NCI-H2227 (cell line): ENCODE results near the gene SLC1A1.

ENCODE experiments used
- DNase-seq: peaks from one replicate; lab custom pipeline; 2025; ENCODE audit not compliant: unreplicated experiment; lab: John Stamatoyannopoulos, UW

Gene SLC1A1

DNA sequence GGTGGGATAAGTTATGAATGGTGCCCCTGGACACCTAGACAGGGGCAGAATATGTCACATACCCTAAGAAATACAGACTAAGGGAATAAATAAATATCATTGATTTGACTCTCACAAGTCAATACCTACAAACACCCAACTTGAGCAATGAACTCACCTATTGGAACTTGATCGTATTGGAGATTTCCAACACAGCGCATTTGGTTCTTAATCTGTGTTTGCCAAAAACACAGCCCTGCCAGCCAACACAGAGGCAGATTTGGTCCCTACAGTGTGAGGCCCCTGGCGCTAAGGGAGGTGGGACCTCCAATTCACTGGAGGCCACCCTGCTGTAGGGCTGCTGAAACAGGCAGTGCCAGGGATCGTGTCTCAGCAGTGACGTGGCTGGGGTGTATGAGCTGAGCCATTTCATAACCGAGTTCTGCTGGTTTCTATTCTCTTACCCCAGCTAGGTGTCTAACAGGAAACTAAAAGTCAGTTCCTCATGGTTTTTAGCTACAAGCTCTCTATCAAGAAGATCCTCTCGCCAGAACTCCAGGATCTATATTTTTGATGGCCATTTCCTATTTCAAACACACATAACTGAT is 84.5 kb downstream of the SLC1A1 start:
- no peak for DNase-seq

DNA sequence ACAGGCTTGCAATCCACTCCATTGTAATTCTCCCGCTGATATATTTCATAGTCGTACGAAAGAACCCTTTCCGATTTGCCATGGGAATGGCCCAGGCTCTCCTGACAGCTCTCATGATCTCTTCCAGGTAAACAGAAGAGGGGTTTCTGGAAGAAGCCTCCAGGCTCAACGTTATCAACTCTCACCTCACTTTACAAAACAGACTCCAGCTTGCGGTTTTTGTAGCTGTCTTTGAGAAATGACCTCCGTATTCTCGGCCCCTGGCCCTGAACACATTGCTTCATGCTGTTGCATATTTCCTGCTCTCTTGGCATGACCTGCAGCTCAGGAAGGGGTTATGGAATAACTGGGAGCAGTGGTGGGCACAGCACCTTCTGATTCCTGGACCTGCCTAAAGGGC is 85.7 kb downstream of the SLC1A1 start:
- DNase-seq = no peak

GRCh38 chr9:4576448-4576847 is 86.2 kb downstream of the SLC1A1 start:
- DNase-seq = no peak

GRCh38 chr9:4579001-4579400 is 88.7 kb downstream of the SLC1A1 start:
- DNase-seq = peak; percentile 3

GRCh38 chr9:4581035-4581760 is 90.9 kb downstream of the SLC1A1 start:
- DNase-seq = no peak

DNA sequence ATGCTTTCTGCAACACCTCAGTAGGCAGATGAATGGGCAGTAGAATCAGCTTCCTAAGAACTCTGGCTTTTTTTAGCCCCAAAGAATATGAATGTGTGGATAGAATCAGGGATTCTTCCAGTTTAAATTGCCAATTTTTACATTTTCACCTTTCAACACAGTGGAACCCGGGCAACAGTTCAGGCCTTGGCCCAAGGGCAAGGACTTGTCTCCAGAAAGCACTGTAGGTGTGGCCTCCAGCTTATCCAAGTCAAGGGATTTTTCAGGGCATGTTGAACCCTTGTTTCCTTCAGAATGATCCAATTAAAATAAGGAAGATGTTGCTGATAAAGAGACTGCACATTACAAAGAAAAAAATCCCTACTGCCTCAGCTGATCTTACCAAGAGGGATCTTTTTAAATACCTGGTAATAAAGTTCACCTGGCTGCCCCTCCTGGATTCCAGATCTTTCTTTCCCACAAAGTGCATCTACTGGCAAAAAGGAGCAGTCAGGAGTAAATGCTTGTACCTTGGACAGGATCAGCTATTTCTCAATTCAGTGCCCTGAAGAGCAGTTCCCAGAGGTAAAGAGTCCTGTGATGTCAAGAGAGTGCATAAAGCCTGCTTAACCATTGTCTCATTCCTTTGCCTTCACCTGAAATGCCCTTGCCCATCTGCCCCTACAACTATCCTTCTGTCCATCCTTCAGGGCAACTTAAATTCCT is 91.7 kb downstream of the SLC1A1 start:
- DNase-seq = no peak

- DNase-seq = peak; percentile 19
Measured at GRCh38 chr9:4583001-4583400, 92.7 kb downstream of the SLC1A1 start.

- DNase-seq = no peak
Measured at GRCh38 chr9:4584636-4585035, 94.4 kb downstream of the SLC1A1 start.

GRCh38 chr9:4585135-4585534 is 94.9 kb downstream of the SLC1A1 start:
- no peak for DNase-seq

GRCh38 chr9:4588721-4589120 is 98.5 kb downstream of the SLC1A1 start:
- DNase-seq = no peak

- DNase-seq = no peak
Measured at GRCh38 chr9:4590430-4591122, 100.3 kb downstream of the SLC1A1 start.

DNA sequence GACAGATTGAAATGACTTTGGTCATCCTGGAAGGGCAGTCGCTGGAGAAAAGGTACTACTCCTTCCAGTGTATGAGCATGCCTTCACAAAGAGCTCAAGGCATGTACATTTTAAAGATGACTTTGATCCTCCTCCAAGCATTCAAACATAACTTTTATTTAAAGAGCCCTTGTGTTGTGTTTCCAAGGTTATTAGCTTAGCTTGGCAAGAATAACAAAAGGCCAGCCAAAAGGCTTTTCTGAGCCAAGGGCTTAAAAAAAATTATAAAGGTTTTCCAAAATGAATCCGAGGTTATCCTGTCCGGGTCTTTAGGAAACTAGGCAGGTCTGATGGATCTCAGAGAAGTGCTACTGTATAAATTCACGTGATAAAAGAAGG is 100.8 kb downstream of the SLC1A1 start:
- no peak for DNase-seq

DNA sequence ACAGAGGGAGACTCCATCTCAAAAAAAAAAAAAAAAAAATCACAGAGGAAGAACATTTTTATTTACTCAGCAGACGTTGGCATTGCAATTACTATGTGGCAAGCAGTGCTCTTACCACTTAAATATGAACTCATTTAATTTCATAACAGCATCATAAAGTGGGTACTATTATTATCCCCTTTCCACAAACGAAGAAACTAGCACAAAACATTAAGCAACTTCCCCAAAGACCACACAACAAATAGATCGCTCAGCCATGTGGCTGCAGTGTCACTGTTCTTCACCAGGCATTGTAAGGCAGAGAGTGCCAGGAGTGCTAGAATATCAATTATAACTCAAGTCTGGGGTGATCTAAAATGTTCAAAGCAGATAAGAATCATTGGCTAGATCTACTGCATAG is 102.0 kb downstream of the SLC1A1 start:
- DNase-seq = no peak

DNA sequence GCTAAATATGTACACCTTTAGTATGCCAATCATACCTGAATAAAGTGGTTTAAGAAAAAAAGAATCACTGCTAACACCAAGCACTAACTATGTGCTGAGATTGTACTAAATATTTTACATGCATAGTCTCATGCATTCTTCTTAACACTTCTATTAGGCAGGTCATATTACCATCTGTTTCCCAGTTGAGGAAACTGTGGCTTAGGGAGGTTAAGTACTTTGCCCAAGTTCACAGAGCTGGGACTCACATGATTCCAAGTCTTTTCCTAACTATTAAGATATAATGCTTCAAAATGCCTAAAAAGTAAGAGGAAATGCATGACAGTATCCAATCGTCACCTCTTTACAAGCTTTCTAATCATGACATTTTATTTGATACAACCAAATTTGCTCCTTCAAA is 102.6 kb downstream of the SLC1A1 start:
- no peak for DNase-seq

DNA sequence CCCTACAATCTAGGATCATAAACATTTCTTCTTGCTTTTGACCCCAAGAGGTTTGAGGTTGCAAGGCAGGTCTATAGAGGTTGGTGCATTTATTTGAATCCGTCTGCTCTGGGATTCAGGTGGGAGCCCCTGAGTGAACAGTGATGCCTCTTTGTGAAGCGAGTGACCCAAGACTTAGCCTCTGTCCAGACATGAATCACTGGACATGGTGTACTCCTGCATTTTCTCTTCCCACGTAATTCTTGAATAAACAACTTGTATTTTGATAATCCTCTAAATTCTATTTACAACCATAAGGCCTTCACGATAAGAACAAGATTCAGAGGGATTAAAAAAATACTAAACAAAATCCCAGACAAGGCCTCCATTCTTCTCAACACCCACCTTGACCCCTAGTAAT is 104.3 kb downstream of the SLC1A1 start:
- DNase-seq = no peak

DNA sequence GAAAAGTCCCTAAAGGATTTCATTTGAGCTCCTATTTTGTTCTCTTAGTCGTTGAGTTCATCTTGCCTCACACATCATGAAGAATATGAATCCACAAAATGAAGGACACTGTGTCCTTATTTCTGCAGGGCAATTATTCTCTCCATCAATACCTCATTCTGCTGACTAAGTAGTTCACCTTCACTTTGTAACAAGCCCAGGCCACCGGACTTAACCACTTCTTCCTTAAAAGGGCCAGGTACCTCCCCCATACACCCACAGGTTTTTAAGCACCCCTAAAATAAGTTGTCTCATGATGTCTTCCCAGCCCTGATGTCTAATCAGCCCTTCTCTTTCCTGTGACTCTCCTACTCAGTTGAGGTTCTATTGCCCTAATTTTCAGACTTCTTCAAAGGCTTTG is 104.7 kb downstream of the SLC1A1 start:
- DNase-seq = no peak

DNA sequence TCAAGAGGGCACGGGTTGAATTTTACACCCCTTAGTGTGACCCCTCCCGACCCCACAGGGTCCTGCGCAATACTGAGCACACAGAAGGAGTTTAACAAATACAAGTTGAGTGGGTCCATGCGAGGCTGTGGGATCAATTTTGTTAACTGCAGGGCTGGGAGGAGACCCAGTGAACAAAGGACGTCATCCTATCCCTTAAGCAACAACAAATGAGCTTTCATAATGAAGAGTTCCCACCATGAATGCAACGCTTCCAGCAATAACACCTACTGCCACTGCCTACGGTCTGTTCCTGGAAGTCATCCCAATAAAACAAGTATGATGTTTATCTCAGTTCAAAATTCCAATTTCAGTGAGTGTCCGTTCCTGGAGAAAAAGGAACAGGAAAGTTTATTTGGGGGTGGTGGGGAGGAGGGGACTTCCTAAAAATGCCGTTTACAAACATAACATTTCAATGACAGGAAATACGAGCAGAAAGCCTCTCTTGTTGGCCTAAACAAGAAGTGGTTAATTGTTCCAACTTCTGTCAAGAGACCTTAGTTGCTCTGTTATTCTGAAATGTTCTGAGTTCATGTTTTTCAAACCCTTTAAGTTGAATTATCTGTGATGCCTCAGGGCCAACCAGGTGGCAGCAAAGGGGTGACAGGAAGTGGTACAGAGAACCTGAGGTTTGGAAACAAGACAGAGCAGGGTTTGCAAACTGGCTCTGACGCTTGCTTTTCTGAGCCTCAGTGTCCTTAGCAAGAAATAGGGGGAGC is 106.1 kb downstream of the SLC1A1 start:
- no peak for DNase-seq

DNA sequence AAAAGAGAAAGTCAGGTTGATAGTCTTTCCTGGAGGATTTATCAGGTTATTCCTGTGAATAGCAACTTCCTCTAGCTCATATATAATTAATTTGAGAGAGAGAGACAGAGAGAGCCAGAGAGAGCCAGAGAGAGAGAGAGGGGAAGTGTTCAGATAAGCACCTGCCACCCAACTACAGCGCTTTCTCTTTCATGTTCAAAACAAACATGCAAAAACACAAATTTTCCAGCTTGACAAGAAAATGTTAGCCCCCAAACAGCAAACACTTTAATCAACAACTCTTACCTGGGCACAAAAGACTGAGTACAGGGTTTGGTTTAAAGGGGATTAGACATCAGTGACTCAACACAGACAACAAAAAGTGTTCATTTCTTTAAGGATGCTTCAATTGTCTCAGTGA is 110.1 kb downstream of the SLC1A1 start:
- no peak for DNase-seq

DNA sequence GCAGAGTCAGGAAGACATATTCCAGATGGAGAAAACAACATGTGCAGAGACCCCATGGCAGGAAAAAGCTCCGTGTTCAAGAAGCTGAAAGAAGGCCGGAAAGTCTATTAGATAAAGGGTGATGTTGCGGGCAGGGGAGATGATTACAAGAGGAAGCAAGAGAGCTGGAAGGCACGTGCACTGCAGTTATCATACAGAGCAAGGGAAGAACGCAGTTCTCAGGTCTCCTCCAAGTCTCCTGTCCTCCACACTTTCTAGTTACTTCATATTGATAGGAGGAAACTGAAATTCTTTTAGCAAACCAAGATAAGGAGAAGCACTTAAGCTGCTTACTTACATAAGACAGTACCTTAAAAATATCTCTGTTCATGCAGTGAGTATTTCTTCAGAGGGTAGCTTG is 113.6 kb downstream of the SLC1A1 start:
- no peak for DNase-seq

DNA sequence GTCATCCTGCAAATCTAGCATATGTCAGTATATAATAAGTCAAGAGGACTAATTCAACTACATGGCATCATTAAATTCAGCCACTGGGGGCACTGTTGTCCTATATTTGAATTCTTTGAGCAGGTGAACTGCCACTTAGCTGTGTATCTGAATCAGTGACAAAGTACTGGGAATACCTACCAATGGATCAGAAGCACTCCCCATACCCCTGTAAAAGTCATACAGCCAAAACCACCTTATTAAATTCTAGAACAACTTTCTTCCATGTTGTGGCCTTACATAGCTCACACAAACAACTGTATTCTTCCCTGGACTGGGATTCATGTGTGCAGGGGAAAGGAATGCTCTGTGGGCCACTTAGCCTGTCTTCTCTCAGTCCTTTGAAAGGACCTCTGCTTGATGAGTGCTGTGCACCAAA is 114.4 kb downstream of the SLC1A1 start:
- DNase-seq = peak; percentile 86

GRCh38 chr9:4606033-4606432 is 115.8 kb downstream of the SLC1A1 start:
- DNase-seq = peak; percentile 68
